OCI-M2 (cell line): Measurements from ENCODE around the gene AXL.
A peak's percentile ranks its signal among the peaks of the same experiment; 100 is the strongest.
"Not testable (repeated sequence)": the region's sequence is repeated elsewhere in the genome, so short reads cannot be mapped to it uniquely, and the experiment has no call there.

Experiments
- DNase-seq: peaks from one replicate; lab custom pipeline; 2025; ENCODE audit not compliant: unreplicated experiment; lab: John Stamatoyannopoulos, UW

AXL gene

DNA sequence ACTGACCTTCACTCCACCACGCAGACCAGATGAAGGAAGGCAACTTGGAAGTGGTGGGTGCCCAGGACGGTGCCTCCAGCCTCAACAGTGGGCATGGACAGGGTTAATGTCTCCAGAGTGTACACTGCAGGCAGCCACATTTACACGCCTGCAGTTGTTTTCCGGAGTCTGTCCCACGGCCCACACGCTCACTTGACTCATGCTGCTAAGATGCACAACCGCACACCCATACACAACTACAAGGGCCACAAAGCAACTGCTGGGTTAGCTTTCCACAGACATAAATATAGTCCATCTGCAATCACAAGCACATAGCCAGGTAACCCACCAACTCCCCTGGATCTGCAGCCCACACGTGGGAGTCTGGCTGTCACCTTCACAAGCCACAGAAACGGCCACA, 12.6 kb upstream of the AXL start:
- DNase-seq = no peak

DNA sequence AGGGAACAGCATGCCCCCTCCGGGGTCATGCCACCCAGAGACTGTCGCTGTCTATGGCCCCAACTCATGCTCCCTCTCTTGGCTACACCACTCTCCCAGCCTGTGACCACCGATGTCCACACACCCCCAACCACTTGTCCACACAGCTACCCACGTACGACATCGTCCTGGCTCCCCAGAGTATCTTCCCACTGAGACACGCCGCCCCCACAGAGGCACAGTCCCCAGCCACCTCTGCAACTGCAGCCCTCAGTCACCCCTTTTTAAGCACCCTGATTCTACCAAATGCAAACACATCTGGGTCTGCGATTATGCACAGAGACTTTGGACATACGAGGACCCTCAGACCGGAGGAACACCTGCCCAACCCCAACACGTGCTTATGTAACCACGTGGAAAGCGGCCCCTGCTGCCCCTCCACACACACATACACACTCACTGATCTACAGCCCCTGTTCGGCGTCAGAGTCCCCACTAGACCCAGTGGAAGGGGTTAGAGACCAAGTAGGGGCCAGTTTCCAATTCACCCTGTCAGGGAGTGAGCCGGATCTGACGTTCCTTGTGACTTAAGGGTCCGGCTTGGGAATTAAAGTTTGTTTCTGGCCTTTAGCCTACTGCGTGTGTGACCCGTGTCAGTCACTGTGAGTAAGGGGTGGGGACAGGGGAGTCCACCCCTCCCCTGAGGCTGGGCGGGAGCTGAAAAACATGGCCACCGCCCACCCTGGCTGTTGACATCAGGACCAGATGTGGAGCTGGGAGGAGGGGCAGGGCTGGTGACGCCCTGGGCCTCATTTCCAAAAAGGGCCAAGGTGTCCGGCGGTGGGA, 11.9 kb upstream of the AXL start:
- DNase-seq = no peak

DNA sequence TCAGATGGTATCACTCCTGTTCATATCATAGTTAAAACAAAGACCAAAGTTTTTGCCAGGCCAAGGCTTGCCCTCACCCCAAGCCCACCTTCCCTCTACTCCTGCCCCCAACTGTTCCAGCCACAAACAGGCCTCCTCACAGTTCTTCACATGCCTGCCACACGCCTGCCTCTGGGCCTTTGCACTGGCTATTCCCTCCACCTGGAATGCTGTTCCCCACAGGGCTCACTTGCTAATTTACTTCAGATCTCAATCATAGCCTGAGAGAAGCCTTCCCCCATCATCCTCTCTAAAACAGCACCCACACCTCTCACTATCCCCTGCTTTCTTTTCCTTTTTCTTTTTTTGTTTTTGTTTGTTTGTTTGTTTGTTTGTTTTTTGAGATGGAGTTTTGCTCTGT, 4.9 kb upstream of the AXL start:
- DNase-seq = no peak

DNA sequence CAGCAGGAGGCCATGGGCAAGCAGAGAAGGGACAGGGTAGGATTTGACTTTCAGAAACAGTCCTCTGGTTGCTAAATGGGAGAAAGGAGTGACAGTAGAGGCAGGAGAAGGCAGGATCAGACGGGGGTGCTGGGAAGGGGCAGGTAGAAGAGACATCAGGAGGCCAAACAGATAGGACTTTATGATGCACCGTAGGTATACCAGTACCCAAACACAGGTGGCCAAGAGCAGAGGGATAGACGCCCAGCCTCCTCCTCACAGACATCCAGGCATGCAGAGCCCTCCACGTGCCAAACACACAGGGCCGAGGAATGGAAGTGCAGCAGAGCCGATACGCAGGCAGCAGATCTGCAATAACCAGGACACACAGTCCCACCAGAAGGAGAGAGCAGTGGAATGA, 1.3 kb upstream of the AXL start:
- no peak for DNase-seq

DNA sequence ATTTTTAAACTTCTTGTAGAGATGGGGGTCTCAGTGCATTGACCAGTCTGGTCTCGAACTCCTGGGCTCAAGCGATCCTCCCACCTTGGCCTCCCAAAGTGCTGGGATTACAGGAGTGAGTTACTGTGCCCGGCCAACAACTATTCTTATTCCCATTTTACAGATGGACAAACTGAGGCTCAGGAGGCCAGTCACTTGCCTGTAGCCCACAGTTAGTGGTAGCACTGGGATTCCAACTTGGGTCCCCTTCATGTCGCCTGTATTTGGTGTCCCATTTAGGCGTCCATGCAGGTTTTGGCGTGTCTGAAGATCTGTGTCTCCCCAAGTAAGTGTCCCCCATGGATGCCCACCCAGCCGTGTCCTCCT, 791 bp upstream of the AXL start:
- no peak for DNase-seq

DNA sequence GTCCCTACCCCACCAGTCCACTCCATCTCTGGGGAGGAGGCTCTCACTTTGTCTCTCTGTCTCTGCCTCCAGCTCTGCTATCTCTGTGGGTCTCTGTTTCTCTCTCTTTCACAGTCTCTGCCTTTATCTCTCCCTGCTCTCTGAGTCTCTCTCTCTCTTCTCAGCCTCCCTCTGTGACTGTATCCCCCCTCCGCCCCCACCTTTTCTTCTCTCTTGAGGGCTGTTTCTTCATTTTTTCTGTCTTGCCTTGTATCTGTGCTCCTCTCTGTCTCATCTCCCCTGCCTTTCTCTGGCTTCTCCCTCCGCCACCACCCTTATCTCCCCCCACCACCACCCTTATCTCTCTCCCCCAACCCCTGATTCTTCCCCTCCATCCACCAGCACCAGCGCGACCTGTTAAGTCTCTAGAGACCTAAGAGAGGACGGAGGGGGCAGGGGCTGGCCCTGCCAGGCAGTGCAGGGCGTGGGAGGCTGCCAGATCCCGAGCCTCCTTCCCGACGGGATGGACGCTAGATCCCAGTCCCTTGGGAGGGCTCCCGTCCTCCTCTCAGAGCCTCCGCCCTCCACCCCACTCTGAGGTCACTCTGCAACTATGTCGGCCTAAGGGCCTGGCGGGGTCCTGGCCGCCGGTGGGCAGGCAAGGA, 1.0 kb downstream of the AXL start:
- DNase-seq = peak; percentile 81

DNA sequence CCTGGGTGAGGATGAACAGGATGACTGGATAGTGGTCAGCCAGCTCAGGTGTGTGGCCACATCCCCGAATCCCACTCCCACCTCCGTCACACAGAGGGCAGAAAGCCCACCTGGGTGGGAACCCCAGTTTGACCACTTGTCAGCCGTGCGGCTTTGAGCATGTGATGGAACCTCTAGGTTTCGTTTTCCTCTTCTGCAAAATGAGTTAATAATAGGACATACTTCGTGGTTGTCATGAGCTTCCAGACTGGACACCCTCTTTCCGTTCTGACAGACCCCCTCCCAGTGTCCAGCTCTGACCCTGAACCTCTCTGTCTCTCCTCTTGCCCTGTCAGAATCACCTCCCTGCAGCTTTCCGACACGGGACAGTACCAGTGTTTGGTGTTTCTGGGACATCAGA, 1.8 kb downstream of the AXL start:
- DNase-seq = no peak

DNA sequence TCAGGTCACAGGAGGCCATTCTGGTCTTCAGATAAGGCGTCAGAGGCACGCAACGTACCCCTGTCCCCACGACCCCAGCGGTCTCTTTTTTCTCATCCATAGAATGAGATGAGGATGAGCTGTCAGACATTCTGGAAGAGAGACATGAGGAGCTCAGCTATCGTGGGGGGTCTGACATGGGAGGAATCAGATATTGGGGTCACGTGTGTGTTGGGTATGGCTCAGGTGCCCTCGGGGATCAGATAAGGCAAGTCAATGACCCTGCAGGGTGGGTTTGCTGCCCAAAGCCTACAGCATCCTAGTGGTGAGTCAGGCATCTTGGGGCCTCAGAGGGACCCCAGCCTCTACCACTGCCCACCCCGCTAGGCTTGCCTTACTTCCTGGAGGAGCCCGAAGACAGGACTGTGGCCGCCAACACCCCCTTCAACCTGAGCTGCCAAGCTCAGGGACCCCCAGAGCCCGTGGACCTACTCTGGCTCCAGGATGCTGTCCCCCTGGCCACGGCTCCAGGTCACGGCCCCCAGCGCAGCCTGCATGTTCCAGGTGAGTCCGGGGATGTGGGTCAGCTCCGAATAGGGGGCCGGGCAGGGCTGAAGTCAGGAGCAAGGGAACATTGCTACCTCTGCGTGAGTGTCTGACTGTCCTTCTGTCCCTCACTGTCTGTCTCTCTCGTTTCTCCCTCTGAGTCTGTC, 2.6 kb downstream of the AXL start:
- DNase-seq = no peak

DNA sequence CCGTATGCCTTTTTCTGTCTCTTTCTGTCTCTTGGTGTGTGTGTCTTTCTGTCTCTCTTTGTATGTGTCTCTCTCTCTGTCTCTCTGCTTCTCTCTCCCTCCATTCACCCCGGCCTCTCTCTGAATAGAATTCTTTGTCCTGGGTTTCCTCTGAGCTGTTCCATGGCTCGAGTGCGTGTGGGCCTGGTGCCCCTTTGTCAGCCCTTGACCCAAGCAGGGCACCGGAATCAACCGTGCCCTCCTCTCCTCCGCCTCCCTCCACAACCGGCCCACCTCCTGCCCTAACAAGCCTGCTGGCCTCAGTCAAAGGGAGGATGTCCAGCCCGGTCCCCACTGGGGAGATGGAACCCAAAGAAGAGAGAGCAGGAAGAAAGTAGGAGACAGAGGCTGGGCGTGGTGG, 3.2 kb downstream of the AXL start:
- DNase-seq = no peak

DNA sequence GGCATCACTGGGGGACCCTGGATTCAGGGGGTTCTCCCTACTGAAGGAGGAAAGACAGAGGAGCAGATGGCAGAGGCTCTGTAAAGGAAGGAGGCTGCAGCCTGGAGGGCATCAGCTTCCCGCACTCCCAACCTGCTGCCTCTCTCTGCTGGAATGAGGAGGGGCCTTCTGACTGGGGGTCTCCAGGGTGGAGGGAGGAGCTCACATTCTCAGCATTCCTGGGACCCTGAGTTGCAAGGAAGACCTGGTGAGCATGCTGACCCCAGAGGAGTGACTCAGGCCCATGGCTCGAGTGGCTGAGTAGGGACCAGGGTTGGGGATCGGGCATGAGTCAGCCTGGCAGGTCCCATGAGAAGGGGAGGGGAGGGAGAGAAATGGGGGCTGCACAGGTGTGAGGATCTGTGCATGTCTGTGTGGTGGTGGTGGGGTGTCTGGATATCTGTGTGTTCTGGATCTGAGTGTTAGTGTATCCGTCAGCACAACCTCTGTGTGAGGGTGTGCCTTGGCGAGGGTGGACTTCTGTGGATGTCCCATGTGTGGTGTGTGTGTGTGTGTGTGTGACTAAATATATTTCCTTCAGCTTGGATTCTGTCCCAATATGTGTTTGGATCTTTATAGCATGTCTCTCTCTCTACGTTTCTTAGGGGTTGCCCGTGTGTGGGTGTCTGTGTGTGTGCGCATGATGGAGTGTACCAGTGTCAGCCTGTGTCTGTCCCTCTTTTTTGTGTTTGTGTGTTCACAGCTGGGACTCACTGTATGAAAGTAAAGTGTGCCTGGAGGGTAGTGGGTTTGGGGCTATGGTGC, 4.6 kb downstream of the AXL start:
- DNase-seq = no peak

DNA sequence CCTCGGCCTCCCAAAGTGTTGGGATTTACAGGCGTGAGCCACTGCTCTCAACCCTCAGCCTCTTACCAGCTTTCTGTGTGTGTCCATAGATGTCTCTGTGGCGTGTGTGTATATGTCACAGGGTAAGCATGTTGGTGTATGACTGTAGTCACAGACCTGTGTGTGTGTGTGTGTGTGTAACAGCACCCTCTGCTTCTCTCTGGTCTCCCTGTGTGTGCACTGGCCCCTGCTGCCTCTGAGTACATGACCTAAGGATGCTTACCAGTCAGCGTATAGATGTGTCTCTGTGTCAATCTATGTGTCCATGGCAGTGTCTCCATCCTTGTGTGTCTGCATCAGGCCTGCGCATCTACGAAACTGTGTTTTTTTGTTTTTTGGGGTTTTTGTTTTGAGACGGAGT, 5.6 kb downstream of the AXL start:
- no peak for DNase-seq

DNA sequence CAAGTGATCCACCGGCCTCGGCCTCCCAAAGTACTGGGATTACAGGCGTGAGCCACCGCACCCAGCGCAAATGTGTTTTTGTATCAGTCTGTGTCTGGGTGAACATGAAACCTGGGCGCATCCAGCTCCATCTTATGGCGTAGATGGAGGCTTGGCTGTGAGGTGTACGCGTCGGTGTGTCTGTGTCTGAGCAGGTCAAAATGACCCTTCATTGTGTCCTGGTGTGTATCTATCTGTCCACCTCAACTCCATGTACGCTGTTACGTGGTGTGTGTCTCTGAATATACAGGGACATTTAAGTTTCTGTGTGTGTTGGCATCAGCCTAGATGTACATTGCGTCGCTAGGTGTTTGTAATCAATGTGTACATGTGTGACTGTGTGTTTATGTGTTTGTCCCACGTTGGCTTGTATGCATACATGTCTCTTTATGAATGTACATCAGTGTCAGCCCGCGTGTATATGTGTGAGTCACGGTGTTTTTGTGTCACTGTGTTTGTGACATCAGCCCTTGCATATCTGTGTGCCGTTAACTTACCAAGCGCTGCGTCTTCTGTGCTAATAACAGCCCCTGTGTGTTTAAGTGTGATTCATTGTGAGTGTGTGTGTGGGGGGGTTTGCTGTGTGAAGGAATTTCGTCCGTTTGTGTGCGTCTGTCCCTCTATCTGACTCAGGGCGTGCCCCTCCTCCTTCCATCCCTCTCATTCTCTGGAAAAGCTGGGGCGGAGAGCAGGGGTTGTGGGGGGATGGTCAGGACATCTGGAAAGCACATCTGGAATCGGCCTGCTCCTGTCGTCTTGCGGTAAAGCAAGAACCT, 6.4 kb downstream of the AXL start:
- DNase-seq = no peak

DNA sequence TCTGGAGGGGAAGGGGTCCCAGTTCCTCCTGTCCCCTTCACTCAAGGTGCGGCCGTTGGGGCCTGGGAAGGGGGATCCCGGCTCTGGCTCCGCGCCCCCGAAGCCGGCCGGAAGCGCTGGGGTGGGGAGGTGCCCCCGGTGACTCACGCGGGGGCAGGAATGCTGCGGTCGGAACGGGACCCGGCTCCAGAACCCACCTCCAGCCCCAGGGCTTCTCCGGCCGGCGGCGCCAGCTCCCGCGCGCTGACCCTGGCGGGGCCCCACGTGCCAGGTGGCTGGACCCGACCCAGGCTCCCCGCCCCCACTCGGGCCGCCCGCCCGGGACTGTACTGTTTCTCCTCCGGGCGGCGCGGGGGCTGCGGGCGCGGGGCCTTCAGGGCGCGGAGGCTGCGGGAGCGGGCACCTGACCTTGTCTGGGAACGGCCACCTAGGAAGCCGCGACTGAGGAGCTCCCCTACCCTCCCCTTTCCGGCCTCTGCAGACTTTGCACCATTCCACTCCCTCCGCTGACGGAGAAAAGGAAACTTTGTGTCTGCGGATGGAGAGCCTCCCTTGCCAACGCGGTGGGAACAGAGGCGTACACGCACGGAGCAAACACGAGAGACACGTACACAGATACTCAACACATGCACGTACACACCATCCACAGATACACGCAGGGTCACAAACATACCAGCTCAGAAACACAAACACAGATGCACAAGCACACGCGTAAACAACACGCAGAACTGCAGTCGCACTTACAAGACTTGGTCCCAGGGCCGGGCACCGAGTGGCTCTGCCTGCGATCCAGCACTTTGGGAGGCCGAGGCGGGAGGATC, 7.2 kb downstream of the AXL start:
- DNase-seq = no peak

DNA sequence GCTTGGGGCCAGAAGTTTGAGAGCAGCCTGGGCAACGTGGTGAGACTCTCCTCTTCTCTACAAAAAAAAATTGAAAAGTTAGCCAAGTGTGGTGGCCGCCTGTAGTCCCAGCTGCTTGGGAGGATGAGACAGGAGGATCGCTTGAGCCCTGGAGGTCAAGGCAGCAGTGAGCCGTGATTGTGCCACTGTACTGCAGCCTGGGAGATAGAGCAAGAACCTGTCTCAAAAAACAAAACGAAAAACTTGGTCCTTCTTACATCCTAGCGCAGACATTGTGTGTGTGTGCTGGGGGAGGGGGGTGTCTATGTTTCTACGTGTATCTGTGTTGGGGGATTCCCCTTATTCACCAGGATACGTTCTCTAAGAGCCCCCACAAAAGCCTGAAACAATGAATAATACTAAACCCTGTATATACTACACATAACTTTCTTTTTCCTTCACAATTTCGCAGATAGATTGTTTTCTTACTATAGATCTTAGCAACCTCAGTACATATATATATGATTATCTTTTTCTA, 7.9 kb downstream of the AXL start:
- no peak for DNase-seq

DNA sequence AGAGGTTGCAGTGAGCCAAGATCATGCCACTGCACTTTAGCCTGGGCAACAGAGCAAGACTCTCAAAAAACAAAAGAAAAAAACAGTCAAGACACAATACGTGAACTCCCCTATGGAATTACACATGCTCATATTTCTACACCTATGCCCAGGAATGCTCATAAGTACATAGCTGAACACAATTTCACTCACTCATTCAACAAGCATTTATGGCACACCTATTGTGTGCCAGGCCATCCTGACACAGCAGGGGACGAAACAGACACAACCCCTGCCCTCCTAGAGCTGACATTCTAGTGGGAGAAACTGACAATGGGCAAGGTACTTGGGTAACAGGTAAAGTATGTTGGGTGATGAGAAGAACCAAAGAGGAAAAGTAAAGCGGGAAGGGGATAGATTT, 9.5 kb downstream of the AXL start:
- no peak for DNase-seq

DNA sequence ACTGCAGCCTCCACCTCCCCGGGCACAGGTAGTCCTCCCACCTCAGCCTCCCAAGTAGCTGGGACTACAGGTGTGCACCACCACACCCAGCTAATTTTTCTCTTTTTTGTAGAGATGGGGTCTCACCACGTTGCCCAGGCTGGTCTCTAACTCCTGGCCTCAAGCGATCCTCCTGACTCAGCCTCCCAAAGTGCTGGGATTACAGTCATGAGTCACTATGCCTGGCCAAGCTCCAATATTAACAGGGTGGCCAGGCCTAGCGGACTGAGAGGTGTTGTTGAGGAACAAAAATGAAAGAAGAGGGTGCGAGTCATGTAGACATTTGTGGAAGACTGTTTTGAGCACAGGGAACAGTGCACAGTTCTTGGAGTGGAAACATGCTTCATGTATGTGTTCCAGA, 10.3 kb downstream of the AXL start:
- not testable (repeated sequence) for DNase-seq

DNA sequence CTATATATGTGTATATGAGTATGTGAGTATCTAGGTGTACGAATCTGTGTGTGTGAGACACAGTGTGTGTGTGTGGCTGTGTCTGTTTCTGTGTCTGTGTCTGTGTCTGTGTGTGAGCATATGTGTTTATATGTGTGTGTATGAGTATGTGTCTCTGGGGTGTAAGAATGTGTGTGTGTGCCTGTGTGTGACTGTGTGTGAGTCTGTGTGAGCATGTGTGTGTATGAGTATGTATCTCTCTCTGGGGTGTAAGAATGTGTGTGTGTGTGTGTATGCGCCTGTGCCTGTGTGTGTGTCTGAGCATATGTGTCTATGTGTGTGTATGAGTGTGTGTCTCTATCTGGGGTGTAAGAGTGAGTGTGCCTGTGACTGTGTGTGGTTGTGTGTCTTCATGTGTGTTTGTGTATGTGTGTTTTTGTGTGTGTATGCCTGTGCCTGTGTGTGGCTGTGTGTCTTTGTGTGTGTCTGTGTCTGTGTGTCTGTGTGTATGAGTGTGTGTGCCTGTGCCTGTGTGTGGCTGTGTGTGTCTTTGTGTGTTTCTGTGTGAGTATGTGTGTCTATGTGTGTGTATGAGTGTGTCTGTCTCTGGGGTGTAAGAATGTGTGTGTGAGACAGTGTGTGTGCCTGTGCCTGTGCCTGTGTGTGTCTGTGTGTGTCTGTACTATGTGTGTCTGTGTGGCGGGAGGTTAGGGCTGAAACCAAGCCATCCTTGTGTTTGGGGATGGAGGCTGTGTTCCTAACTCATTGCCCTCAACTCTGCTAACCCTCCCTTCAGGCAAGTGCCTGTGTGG, 11.2 kb downstream of the AXL start:
- DNase-seq = no peak

DNA sequence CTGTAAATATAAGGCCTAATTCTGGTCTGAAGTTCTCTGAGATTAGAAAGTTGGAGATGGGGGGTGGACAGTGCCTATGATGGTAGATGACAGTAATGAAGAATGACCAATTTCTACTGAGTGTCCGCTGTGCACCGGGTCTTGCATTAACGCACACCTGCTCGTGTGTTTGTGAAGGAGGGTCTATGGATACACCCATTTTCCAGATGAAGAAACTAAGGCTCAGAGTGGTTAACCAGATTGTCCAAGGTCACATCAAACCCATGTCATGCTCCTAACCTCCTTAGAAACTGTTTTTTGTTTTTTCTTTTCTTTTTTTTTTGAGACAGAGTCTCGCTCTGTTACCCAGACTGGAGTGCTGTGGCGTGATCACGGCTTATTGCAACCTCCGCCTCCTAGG, 13.7 kb downstream of the AXL start:
- DNase-seq = no peak

DNA sequence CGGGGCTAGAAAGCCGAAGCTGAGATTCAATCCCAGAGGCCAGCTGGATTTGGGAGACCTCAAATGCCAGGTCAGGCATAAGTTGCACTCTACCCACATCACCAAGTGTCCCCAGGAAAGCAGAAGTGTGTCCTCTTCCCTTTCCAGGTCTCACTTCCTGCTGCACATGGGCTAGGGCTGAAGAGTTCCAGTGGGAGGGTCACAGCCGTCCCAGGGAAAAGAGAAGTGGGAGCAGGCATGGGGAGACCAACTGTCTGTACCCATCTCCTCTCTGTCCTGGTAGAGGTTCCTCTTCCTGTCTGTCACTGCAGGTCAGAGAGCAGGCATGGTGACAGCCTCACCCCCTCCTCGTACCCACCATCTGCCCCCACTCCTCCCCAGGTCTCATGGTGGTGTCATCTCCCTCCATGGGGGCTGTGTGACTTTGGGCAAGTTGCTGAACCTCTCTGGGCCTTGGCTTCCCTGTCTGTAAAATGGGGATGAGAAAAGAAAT, 14.8 kb downstream of the AXL start:
- no peak for DNase-seq
